Measurements from ENCODE around the gene SCAPER.
A peak's percentile ranks its signal among the peaks of the same experiment; 100 is the strongest.
"Not testable (repeated sequence)": the region's sequence is repeated elsewhere in the genome, so short reads cannot be mapped to it uniquely, and the experiment has no call there.

The SCAPER gene

GRCh38 chr15:76334438-76335306 is 570.5 kb downstream of the SCAPER start:
- DNase-seq: no peak

GRCh38 chr15:76333720-76334437 is 571.3 kb downstream of the SCAPER start:
- DNase-seq: no peak

- no peak for DNase-seq
Measured at GRCh38 chr15:76333309-76333708, 571.8 kb downstream of the SCAPER start.

GRCh38 chr15:76332796-76333195 is 572.3 kb downstream of the SCAPER start:
- no peak for DNase-seq

GRCh38 chr15:76330080-76330680 is 575.0 kb downstream of the SCAPER start:
- peak; percentile 41 for DNase-seq

- DNase-seq: no peak
Measured at GRCh38 chr15:76328958-76329357, 576.2 kb downstream of the SCAPER start.

GRCh38 chr15:76328106-76328696 is 576.9 kb downstream of the SCAPER start:
- no peak for DNase-seq

GRCh38 chr15:76327191-76328105 is 577.7 kb downstream of the SCAPER start:
- DNase-seq: peak; percentile 57

GRCh38 chr15:76325704-76326103 is 579.4 kb downstream of the SCAPER start:
- no peak for DNase-seq

GRCh38 chr15:76324066-76324465 is 581.1 kb downstream of the SCAPER start:
- DNase-seq: no peak

GRCh38 chr15:76321602-76322001 is 583.5 kb downstream of the SCAPER start:
- no peak for DNase-seq

- no peak for DNase-seq
Measured at GRCh38 chr15:76321171-76321570, 584.0 kb downstream of the SCAPER start.

- DNase-seq: no peak
Measured at GRCh38 chr15:76320012-76320411, 585.1 kb downstream of the SCAPER start.

- DNase-seq: no peak
Measured at GRCh38 chr15:76313731-76314130, 591.4 kb downstream of the SCAPER start.

GRCh38 chr15:76313175-76313567 is 592.0 kb downstream of the SCAPER start:
- not testable (repeated sequence) for DNase-seq

- no peak for DNase-seq
Measured at GRCh38 chr15:76312540-76313174, 592.5 kb downstream of the SCAPER start.

- peak; percentile 97 for DNase-seq
Measured at GRCh38 chr15:76311100-76311953, 593.8 kb downstream of the SCAPER start, which contains the start of gene ETFA. ETFA (minus strand) TSS chr15:76311469; CDS start chr15:76311388, 81 bp downstream.

- DNase-seq: peak; percentile 2
Measured at GRCh38 chr15:76310475-76311099, 594.6 kb downstream of the SCAPER start.

- no peak for DNase-seq
Measured at GRCh38 chr15:76309601-76310330, 595.4 kb downstream of the SCAPER start.

Data from fibroblast of upper back skin (primary cell).